H1 (cell line): Measurements from ENCODE around the gene CAMTA1.

Experiments
- ASH2L ChIP-seq: fragments of 200-600, 300-600 bp; sonication (generic); IDR thresholded peaks from one replicate; pipeline ENCODE4 v1.7.1; 2017; ENCODE audit warnings: low read length
- CREB1 ChIP-seq: IDR thresholded peaks from 2 replicates; pipeline ENCODE4 v1.6.1; 2012; ENCODE audit warnings: inconsistent platforms
- CTCF ChIP-seq, 3 experiments: IDR thresholded peaks; 1 replicate in 2 of 3; 2 replicates in 1 of 3; pipeline versions ENCODE4 v1.5.1 to v1.6.1; 2011; ENCODE audit warnings: low read length in 3 of 3, mild to moderate bottlenecking in 3 of 3, inconsistent platforms in 2 of 3, low read depth in 1 of 3, moderate library complexity in 1 of 3; ENCODE audit not compliant: insufficient read depth in 1 of 3; ENCODE audit errors: control extremely low read depth in 1 of 3
- EZH2 ChIP-seq: fragments of 200-600 bp; sonication (generic); IDR thresholded peaks from 2 replicates; pipeline ENCODE4 v1.7.1; 2012; ENCODE audit warnings: low read depth, mild to moderate bottlenecking, moderate library complexity, low read length, inconsistent platforms; ENCODE audit not compliant: severe bottlenecking
- KDM1A ChIP-seq: fragments of 200-600, 300-600 bp; sonication (generic); IDR thresholded peaks from 2 replicates; pipeline ENCODE4 v1.7.1; 2016; ENCODE audit warnings: mild to moderate bottlenecking, low read length, borderline replicate concordance
- NRF1 ChIP-seq: IDR thresholded peaks from 2 replicates; pipeline ENCODE4 v1.6.1; 2011; ENCODE audit warnings: mild to moderate bottlenecking, low read depth, low read length, improper control_type of control experiment
- POLR2A ChIP-seq, 2 experiments: IDR thresholded peaks; 1 replicate in 1 of 2; 2 replicates in 1 of 2; pipeline ENCODE4 v1.6.1; 2011; ENCODE audit warnings: low read depth in 2 of 2, low read length in 2 of 2, mild to moderate bottlenecking in 2 of 2; ENCODE audit errors: control extremely low read depth in 1 of 2
- RFX5 ChIP-seq: IDR thresholded peaks from 2 replicates; pipeline ENCODE4 v1.6.1; 2011; ENCODE audit warnings: low read depth, low read length, improper control_type of control experiment, borderline replicate concordance
- SIN3A ChIP-seq, 2 experiments: IDR thresholded peaks in 1 of 2; conservative IDR thresholded peaks in 1 of 2; 2 replicates each; pipeline ENCODE4 v1.6.1; 2011 to 2012; ENCODE audit warnings: low read length in 2 of 2, improper control_type of control experiment in 1 of 2, low read depth in 1 of 2, mild to moderate bottlenecking in 1 of 2
- SUZ12 ChIP-seq: fragments of 200-600 bp; sonication (generic); IDR thresholded peaks from 2 replicates; pipeline ENCODE4 v1.6.1; 2012; ENCODE audit warnings: mild to moderate bottlenecking, inconsistent platforms, low read length, moderate library complexity, mixed read lengths
- YY1 ChIP-seq: IDR thresholded peaks from 2 replicates; pipeline ENCODE4 v1.6.1; 2011; ENCODE audit warnings: low read depth, mild to moderate bottlenecking, low read length
- TF ChIP-seq, protein P1 (sequence below): IDR thresholded peaks from 2 replicates; pipeline ENCODE4 v1.6.1; 2012; ENCODE audit warnings: inconsistent platforms

DNA sequence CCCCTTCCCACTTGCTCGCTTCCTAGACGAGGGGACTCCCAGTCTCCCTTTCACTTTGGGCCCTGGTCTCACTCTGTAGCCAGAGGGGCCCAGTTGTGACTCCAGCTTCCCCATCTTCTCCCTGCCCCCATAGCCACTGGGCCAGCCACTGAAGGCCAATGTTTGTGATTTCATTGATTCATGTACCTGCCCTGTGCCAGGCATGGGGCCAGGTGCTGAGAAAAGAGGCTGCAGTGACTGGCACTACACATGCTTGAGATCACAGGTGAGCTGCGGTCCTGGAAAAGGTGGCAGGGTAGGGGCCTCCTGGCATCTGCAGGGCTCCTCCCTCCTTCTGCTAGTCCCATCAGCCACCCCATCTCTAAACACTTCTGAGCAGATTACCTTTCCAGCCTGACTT lies 640.5 kb downstream of the CAMTA1 start:
- no peak for TF ChIP-seq POLR2A (IDR thresholded peaks at IDR 0.05; ENCODE audit: control extremely low read depth in 1 of 2, low read depth in 2 of 2, low read length in 2 of 2)
- no peak for TF ChIP-seq CTCF (IDR thresholded peaks at IDR 0.05; ENCODE audit: control extremely low read depth in 1 of 3, insufficient read depth in 1 of 3, low read depth in 1 of 3, low read length in 3 of 3)
- no peak for TF ChIP-seq SIN3A (conservative IDR thresholded peaks at IDR 0.05 in 1 of 2, IDR thresholded peaks at IDR 0.05 in 1 of 2; ENCODE audit: low read depth in 1 of 2, low read length in 2 of 2)
- TF ChIP-seq, protein P1, sequence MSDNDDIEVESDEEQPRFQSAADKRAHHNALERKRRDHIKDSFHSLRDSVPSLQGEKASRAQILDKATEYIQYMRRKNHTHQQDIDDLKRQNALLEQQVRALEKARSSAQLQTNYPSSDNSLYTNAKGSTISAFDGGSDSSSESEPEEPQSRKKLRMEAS, result no peak
- no peak for TF ChIP-seq YY1
- TF ChIP-seq CREB1, result no peak
- no peak for TF ChIP-seq EZH2
- TF ChIP-seq RFX5, result no peak
- no peak for TF ChIP-seq ASH2L
- TF ChIP-seq KDM1A, result no peak
- TF ChIP-seq SUZ12, result no peak
- no peak for TF ChIP-seq NRF1
